Stimulated activated CD4-positive, alpha-beta T cell treated with anti-CD3 and anti-CD28 coated beads, TNF-alpha, amount 100 ng/mL, for 1 hour (primary cell): ENCODE results near the gene NPFFR2.
"Not testable (repeated sequence)": the region's sequence is repeated elsewhere in the genome, so short reads cannot be mapped to it uniquely, and the experiment has no call there.

Experiments used
- DNase-seq, 3 donors: peaks; one replicate each; pipeline ENCODE4 v3.0.0-alpha.2; 2020; ENCODE audit warnings: low read depth in 3 of 3, low spot score in 1 of 3

The NPFFR2 gene

DNA sequence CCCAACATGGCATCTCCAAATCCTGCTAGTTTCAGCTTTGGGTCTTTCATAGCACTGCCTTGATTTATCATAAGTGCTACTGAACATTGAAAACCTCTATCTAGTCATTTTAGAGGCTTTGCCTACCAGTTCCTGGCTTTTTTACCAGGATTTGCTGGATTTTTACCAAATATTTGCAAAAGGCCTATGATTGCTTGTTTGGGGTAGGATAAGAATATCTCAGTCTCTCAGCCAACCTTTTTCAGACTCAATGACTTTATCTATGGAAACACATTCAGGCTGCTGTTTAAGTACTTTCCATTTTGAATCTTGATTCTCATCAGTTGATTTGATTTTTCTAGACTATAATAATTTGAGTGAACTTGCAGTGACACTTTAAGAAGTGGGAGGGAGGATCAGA, 80.1 kb downstream of the NPFFR2 start:
- DNase-seq: no peak

DNA sequence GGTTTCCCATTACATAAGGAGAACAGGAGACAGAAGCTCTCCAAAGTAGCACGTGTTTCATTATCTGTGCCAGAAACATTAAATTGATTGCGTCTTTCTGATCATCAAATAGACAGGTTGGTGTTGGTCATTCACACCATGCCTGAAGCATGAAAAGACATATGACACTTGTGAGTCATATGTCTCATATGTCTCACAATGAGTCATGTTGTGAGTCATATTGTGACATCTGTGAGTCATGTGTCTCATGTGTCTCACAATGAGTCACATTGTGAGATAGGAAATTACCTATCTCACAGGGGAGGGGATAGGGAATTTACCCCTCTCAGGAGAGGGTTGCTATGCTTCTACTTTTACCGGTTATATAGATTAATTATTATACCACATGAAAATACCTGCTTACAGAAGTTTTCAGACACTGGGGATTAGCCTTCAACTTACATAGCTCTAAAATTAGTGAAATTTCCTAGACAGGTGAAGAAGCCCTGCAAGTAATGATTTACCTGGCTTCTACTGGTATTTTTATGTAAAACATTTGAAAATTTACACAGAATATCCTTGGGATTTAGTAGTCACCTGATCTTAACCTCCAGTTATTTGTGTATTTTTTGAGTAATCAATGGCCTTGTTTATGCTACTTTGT, 80.8 kb downstream of the NPFFR2 start:
- no peak for DNase-seq

DNA sequence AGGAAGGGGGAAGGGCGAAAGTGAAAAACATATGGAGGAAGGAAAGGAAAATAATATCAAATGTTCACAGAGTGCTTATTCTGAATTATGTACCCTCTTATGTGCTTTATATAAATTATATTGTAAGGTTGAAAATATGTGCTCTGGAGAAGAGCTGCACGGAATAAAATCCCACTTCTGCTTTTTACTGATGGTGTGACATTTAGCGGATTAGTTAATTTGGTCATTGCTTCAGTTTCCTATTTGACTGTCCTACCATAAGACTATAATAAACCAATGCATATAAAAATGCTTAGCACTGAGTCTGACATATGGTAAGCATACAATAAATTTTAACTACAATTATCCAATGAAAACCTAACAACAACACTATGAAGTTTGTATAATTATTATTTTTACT, 86.2 kb downstream of the NPFFR2 start:
- DNase-seq: no peak

DNA sequence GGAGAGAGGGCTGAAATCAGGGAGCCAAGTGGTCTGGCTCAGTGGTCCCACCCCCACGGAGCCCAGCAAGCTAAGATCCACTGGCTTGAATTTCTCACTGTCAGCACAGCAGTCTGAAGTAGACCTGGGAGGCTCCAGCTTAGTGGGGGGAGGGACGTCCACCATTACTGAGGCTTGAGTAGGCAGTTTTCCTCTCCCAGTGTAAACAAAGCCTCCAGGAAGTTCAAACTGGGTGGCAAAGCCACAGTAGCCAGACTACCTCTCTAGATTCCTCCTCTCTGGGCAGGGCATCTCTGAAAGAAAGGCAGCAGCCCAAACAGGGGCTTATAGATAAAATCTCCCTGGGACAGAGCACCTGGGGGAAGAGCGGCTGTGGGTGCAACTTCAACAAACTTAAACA, 88.1 kb downstream of the NPFFR2 start:
- no peak for DNase-seq

GRCh38 chr4:72128741-72129140, 96.9 kb downstream of the NPFFR2 start:
- no peak for DNase-seq

DNA sequence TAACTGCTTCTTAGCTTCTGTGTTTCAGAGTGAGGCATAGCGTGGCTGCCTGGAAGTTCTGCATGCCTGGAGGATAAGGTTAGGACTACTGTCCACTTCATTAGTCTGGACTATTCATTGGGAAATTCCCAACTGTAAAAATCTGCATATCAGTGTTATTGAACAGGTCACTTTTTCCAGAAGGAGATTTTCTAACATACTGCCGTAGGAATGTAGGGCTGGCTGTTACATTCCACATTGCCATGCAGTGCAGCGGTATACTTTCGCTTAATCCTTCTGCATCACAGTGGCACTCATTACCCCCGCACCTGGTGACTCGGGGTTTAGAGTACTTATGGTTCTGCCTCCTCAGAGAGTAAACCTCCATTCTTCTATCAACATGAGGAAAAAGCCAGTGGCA, 104.6 kb downstream of the NPFFR2 start:
- no peak for DNase-seq

DNA sequence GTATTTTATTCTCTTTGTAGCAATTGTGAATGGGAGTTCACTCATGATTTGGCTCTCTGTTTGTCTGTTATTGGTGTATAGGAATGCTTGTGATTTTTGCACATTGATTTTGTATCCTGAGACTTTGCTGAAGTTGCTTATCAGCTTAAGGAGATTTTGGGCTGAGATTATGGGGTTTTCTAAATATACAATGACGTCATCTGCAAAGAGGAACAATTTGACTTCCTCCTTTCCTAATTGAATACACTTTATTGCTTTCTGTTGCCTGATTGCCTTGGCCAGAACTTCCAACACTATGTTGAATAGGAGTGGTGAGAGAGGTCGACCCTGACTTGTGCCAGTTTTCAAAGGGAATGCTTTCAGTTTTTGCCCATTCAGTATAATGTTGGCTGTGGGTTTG, 108.2 kb downstream of the NPFFR2 start:
- not testable (repeated sequence) for DNase-seq

DNA sequence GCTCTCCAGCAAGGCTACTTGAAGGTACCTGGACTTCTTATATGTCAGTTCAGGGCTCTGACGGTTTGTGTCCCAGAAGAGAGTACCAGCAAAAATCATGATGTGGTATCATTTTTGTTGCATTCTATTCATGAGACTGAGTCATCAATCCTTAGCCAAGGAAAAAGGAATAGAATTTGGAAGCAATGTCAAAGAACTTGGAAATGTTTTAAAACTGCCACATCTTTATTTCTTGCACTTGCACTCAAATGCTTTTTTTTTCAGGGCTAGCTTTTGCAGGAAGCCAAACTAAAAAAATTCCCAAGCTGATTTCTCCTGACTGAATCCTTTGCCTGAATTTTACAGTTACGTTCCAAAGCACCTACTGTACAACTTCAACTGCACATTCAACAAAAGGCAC, 112.4 kb downstream of the NPFFR2 start:
- no peak for DNase-seq

- DNase-seq: no peak
Observed at GRCh38 chr4:72152731-72153130, 120.9 kb downstream of the NPFFR2 start.

DNA sequence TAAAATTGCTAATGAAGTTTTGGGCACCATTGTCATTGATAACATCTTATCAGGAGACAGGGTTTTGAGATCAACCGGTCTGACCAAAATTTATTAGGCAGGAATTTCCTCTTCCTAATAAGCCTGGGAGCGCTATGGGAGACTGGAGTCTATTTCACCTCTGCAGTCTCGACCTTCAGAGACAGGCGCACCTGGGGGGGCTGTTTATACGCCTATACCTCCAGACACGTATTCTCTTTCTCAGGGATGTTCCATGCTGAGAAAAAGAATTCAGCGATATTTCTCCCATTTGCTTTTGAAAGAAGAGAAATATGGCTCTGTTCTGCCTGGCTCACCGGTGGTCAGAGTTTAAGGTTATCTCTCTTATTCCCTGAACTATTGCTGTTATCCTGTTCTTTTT, 121.8 kb downstream of the NPFFR2 start:
- not testable (repeated sequence) for DNase-seq

DNA sequence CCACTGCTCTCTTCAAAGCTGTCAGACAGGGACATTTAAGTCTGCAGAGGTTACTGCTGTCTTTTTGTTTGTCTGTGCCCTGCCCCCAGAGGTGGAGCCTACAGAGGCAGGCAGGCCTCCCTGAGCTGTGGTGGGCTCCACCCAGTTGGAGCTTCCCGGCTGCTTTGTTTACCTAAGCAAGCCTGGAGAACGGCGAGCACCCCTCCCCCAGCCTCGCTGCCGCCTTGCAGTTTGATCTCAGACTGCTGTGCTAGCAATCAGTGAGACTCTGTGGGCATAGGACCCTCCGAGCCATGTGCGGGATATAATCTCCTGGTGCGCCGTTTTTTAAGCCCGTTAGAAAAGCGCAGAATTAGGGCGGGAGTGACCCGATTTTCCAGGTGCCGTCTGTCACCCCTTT, 137.5 kb downstream of the NPFFR2 start:
- not testable (repeated sequence) for DNase-seq

DNA sequence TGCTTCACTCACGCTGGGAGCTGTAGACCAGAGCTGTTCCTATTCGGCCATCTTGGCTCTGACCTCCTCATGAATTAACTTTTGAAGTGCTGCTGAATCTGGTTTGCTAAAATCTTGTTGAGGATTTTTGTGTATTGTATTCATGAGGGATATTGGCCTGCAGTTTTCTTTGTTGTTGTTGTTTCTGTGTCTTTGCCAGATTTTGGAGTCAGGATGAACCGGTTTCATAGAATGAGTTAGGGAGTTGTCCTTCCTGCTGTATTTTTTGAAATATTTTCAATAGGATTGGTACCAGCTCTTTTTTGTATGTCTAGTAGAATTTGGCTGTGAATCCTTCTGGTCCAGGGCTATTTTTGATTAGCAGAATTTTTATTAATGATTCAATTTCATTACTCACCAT, 138.1 kb downstream of the NPFFR2 start:
- DNase-seq: no peak

DNA sequence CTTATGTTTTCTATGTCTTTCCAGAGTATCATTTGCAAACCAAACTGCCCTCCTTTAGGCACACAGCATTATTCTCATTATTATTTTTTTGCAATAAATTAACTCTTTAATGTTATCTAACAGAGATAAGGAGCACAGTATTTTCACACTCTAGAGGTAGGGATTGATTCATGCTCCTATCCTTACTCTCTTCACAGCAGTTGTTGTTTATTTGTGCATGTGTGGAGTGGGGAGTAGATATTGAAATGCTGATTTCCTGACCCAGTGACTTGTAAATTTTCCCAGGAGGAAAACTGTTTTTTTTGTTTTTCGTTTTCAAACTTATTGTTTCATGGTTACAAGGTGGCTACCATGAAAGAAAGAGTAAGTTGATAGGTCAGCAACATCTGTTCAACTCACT, 140.0 kb downstream of the NPFFR2 start:
- no peak for DNase-seq

GRCh38 chr4:72179342-72179741, 147.5 kb downstream of the NPFFR2 start:
- no peak for DNase-seq

DNA sequence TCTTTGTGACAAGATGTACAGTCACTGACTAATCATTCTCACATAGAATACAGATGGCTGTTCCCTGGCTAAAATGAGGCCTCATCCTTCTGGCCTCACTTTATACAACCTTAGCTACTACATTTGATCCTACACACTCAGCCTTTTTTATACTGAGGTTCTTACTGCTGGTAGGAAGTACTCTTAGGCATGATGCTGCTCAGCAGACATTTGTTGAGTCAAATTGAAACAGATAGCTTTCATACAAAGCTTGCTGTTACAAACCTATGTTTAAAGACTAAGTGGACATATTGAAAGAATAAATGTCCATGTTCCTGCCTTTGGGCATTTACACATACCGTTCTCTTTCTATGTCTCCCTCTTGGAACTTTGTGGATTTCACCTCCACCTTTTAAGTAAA, 154.9 kb downstream of the NPFFR2 start:
- DNase-seq: no peak

DNA sequence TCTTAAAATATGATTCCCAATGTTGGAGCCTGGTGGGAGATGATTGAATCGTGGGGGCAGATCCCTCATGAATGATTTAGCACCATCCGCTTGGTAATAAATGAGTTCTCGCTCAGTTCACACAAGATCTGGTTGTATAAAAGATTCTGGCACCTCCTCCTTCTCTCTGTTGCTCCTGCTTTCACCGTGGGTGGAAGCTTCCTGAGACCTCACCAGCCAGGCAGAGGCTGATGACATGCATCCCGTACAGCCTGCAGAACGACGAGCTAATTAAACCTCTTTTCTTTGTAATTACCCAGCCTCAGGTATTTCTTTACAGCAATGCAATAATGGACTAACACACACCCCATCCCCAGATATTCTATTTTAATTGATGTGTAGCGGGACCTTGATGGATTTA, 162.2 kb downstream of the NPFFR2 start:
- no peak for DNase-seq

GRCh38 chr4:72194453-72194852, 162.7 kb downstream of the NPFFR2 start:
- no peak for DNase-seq
